ENCODE data around the gene MED16.
"Not testable (repeated sequence)": the region's sequence is repeated elsewhere in the genome, so short reads cannot be mapped to it uniquely, and the experiment has no call there.

The MED16 gene

DNA sequence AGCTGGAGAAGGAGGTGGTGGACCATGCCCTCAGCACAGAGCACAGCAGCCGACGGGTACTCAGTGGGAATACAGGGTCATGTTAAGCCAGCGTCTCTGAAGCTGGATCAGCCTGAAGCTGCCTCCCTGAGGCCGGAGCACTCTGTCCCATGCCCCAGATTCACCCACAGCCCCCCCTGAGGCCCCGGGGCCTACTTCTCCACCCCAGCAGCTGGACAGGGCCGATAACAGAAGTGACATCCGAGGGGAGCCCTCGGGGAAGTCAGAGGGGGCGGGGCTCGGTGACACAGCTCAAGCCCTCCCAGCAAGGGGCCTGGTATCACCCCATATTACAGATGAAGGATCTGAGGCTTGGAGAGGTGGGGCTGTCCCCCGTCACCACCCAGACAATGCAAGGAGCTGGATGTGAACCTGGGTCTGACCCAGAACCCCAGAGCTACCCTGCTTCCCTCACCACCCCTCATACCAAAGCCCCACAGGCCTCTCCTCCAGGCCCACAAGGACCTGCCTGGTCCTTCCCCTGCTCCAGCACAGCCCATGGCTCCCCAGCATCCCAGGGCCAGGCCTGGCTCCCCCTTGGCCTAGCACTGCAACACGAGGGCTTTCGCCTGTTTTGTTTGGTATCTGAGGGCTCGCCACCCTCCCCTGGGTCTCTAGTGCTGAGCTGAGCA lies 14.3 kb upstream of the MED16 start:
- no peak for DNase-seq (ENCODE audit: low read depth)

GRCh38 chr19:906480-906879 lies 13.5 kb upstream of the MED16 start:
- no peak for DNase-seq (ENCODE audit: low read depth)

- no peak for DNase-seq (ENCODE audit: low read depth)
Observed at GRCh38 chr19:904545-904944, 11.6 kb upstream of the MED16 start.

DNA sequence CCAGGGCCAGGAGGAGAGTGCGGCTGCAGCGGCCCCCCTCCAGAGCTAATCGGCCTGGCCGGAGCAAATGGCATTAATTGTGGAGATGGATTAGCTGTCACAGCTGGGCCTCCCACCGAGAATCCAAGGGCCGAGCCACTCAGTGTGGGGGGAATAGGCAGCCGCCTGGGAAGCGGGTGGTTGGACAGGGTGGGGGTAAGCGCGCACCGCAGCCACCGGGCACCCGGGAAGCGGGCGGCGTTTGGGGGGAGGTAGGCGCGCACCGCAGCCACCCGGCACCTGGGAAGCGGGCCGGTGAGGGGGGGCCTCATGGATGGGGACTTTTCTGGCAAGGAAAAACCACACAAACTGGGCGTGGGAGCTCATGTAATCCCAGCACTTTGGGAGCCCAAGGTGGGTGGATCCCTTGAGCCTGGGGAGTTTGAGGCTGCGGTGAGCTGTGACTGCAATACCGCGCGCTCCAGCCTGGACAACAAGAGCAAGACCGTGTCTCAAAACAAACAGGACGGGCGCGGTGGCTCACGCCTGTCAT lies 10.3 kb upstream of the MED16 start:
- no peak for DNase-seq (ENCODE audit: low read depth)

GRCh38 chr19:902446-903226 lies 9.6 kb upstream of the MED16 start:
- DNase-seq (ENCODE audit: low read depth) = no peak

DNA sequence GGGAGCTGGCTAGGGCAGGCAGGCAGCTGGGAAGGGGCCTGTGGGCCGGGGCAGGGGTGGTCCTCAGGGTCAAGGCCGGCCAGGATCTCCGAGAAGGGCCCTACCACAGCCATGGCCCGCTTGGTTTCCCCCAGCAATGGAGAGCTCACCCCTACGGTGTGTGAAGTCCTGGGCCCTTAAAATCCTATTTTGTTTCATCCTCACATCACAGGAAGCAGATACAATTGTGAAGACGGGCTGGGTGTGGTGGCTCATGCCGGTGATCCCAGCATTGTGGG lies 9.0 kb upstream of the MED16 start:
- no peak for DNase-seq (ENCODE audit: low read depth)

DNA sequence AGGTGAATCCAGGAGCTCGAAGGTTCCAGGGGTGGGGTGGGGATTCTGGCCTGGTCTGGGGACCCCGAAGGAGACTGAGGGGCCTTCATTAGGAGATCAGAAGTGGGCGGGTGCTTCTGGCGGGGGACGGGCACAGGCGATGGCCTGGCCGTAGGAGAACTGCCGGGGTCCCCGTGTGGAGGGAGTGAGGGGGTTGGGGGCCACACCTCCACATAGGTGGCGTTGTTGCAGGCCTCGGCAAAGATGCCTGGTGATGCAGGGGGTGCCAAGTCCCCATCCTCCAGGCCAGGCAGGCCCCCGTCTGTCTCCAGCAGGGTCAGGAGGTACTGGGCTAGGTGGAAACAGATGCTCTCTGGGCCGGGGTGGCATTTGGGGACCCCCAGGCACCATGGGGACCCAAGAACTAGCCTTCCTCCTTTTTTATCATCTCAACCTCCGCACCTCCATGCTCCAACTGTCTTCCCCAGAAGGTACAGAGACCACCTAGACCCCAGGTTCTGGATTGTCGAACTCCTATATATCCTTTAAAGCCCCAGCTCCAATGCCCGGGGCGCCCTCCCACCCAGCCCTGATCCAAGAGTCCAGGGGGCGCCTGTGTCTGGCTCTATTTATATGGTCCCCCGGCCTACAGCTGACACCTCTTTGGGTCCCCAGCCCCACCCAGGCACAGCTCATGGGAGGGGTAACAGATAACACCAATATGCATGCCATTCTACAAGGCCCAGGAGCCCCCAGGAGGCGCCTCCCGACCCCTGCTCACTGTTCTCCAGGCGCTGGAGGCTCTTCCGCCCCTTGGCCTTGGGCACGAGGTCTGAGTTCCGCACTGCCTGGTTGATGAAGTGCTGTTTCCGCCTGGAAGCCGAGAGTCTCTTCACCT lies 8.5 kb upstream of the MED16 start:
- DNase-seq (ENCODE audit: low read depth) = no peak

- DNase-seq (ENCODE audit: low read depth) = no peak
Observed at GRCh38 chr19:900302-901111, 7.5 kb upstream of the MED16 start.

GRCh38 chr19:900043-900301 lies 7.0 kb upstream of the MED16 start:
- no peak for DNase-seq (ENCODE audit: low read depth)

DNA sequence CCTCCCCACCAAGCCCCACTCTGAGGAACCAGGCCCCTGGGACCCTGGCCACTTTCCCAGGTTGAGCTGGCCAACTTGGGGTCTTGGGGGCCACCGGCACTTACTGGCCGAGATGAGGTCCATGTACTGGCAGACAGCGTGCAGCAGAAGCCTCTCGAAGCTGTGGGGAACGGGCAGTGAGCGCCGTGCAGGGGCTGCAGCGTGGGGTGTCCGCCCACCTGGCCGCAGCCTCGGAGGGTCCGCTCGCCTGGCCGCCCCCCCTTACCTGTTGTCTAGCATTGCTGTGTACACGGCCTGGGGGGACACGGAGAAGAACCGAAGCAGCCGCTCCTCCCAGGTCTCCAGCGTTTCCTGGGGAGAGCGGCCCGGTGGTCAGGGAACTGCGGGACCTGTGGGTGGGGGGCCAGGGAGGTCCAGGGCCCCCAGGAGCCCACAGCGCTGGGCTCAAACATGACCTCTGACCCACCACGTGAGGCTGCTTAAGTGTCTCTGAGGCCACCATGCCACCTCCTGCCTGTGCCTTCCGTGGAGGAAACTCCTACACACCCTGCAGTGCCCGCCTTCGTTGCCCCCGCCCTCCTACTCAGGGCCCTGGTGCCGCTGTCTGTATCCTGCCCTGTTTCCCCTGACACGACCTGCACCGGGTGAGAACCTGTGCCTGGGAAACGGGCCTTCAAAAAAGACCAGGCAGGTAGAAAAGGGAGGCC lies 6.5 kb upstream of the MED16 start:
- no peak for DNase-seq (ENCODE audit: low read depth)

GRCh38 chr19:898663-899062 lies 5.7 kb upstream of the MED16 start:
- DNase-seq (ENCODE audit: low read depth) = no peak

GRCh38 chr19:897442-898039 lies 4.6 kb upstream of the MED16 start:
- no peak for DNase-seq (ENCODE audit: low read depth)

GRCh38 chr19:896999-897398 lies 4.0 kb upstream of the MED16 start:
- DNase-seq (ENCODE audit: low read depth) = no peak

- no peak for DNase-seq (ENCODE audit: low read depth)
Observed at GRCh38 chr19:896434-896833, 3.4 kb upstream of the MED16 start.

DNA sequence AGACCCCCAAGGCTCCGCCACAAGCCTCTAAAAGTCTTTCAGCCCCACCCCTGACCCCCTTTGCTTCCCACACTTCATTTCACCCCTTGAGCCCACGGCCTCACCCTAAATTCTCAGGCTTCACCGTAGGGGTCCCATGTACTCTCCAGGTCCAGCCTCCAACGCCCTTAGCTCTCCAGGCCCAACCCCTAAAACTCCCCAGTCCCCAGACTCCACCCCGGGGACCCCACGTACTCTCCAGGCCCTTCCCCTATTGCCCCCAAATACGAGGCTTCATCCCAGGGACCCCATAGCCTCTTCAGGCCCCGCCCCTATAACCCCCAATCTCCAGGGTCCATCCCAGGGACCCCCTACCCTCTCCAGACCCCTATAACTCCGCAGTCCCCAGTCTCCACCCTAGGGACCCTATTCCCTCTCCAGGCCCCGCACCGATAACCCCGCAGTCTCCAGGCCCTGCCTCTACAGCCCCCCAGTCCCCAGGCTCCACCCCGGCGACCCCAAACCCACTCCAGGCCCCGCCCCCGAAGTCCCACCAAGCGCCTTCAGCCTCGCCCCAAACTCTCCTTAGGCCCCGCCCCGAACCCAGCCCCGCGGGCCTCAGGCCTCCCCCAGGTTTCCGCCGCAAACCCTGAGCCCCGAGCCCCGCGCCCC lies 619 bp downstream of the MED16 start:
- no peak for DNase-seq (ENCODE audit: low read depth)

GRCh38 chr19:891421-892200 lies 1.4 kb downstream of the MED16 start:
- not testable (repeated sequence) for DNase-seq (ENCODE audit: low read depth)

DNA sequence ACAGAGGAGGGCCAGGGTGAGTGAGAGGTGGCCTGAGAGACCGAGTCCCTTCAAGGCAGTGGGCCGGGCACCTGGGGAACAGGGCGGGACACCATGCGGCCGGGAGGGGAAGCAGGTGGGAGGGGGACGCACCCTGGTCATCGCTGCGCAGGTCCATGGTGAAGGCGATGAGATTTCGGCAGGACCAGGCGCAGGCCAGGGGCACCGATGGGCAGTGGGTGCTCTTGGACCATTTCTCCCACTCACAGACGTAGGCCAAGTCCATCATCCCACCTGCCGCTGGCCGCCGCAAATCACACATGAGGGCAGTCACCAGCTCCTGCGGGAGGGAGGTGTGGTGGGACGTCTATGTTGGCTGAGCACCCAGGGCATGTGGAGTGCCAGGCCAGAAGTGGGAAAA lies 2.2 kb downstream of the MED16 start:
- DNase-seq (ENCODE audit: low read depth) = no peak

DNA sequence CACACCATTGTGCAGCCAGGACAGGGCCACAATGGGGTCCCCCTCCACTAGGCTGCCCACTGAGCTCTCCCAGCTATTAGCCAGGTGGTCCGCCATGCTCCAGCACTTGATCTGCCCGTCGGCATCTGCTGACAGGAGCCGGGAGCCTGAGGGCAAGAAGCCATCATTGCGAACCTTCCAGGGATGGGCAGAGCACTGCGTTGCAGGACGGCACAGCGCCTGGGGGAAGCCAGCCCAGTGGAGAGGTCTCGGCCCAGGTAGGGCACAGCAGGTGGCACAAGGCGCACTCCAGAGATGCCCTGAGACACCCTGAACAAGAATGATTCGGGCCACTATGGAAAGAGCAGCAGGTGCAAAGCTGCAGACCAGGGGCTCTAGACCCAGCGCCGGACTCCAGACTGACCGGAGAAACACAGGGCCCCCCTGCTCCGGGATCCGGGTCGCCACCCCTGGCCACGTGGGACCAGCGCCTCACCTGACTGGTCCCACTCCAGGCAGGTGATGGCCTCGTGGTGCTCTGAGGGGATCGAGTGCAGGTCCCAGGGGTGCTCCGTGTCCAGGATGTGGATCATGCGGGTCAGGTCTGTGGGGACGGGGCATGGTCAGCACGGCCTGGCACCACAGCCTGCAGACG lies 3.2 kb downstream of the MED16 start:
- DNase-seq (ENCODE audit: low read depth) = no peak
